Measurements from ENCODE around the gene HNF1A. TPM values are rescaled to one million over a fixed set of nuclear protein-coding genes. Genes with fewer than 3 reads are reported as not detected.

Gene HNF1A
- total RNA-seq, 1 donor from 2014 or later, result not detected

DNA sequence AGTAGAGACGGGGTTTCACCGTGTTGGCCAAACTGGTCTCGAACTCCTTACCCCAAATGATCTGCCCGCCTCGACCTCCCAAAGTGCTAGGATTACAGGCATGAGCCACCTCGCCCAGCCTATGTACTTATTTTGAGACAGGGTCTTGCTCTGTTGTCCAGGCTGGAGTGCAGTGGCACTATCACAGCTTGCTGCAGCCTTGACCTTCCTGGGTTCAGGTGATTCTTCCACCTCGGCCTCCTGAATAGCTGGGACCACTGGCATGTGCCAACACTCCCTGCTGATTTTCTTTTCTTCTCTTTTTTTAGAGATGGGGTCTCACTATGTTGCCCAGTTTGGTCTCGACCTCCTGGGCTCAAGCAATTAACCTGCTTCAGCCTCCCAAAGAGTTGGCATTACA is 14.0 kb upstream of the HNF1A start:
- no peaks in the 10 kb centered on the region for H3K9me3 Mint-ChIP-seq (ENCODE audit: unreplicated experiment)
- H3K4me1 Mint-ChIP-seq (ENCODE audit: unreplicated experiment), result no peaks in the 10 kb centered on the region
- H3K27me3 Mint-ChIP-seq (ENCODE audit: unreplicated experiment), result peaks cover 18% of the 10 kb centered on the region
- no peak for DNase-seq (ENCODE audit: extremely low spot score, unreplicated experiment)
- H3K36me3 Mint-ChIP-seq (ENCODE audit: unreplicated experiment), result no peaks in the 10 kb centered on the region
- TF ChIP-seq, protein P1, sequence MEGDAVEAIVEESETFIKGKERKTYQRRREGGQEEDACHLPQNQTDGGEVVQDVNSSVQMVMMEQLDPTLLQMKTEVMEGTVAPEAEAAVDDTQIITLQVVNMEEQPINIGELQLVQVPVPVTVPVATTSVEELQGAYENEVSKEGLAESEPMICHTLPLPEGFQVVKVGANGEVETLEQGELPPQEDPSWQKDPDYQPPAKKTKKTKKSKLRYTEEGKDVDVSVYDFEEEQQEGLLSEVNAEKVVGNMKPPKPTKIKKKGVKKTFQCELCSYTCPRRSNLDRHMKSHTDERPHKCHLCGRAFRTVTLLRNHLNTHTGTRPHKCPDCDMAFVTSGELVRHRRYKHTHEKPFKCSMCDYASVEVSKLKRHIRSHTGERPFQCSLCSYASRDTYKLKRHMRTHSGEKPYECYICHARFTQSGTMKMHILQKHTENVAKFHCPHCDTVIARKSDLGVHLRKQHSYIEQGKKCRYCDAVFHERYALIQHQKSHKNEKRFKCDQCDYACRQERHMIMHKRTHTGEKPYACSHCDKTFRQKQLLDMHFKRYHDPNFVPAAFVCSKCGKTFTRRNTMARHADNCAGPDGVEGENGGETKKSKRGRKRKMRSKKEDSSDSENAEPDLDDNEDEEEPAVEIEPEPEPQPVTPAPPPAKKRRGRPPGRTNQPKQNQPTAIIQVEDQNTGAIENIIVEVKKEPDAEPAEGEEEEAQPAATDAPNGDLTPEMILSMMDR (IDR thresholded peaks at IDR 0.05), result no peak
- H3K4me3 Mint-ChIP-seq (ENCODE audit: unreplicated experiment), result no peak overlapping the region
- H3K27ac Mint-ChIP-seq (ENCODE audit: unreplicated experiment), result no peak overlapping the region

DNA sequence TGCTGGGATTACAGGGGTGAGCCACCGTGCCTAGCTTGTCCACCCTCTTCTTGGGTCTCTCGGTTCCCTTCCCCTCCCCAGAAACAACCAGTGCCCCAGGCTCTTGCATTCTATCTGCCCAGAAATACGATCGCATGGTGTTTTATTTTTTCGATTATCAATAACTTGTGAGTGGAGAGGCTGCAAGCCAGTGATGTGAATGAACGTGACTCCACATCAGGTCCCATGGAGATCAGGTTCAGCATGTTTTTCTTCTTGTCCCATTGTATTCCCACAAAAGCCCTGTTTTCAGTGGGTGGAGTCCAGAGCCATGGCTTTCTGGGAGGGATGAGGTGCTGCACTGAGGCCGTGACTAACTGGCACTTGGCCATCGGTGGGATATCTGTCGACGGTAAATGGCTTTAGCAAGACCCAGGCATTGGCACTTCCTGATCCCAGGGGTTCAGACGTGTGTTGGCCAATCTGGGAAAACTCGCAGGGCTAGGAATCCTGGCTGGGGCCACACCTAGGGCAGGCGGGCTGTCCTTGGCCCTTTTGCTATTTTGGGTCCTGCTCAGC is 12.7 kb upstream of the HNF1A start:
- H3K36me3 Mint-ChIP-seq (ENCODE audit: unreplicated experiment), result no peaks in the 10 kb centered on the region
- no peaks in the 10 kb centered on the region for H3K4me1 Mint-ChIP-seq (ENCODE audit: unreplicated experiment)
- no peak overlapping the region for H3K4me3 Mint-ChIP-seq (ENCODE audit: unreplicated experiment)
- H3K27me3 Mint-ChIP-seq (ENCODE audit: unreplicated experiment), result peaks cover 21% of the 10 kb centered on the region
- DNase-seq (ENCODE audit: extremely low spot score, unreplicated experiment), result no peak
- TF ChIP-seq, protein P1 (IDR thresholded peaks at IDR 0.05), result no peak
- no peak overlapping the region for H3K27ac Mint-ChIP-seq (ENCODE audit: unreplicated experiment)
- no peaks in the 10 kb centered on the region for H3K9me3 Mint-ChIP-seq (ENCODE audit: unreplicated experiment)

DNA sequence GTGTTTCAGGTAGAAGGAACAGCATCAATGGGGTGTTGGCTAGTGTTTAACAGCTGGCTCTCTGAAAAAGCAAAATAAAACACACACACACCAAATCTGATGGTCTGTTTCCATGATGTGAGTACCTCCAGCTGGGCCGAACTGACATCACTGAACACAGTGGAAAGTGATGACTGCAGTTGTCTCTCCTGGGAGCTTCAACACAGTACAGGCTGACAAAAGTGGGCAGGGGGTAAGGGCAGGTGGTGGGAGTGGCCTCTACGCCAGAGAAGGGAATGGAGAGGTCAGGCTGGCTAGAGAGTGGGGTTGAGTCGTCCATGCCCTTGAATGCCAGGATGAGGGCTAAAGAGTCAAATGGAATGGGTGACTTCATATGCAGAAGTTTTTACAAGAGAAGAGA is 8.0 kb upstream of the HNF1A start:
- TF ChIP-seq, protein P1 (IDR thresholded peaks at IDR 0.05), result no peak
- H3K4me3 Mint-ChIP-seq (ENCODE audit: unreplicated experiment), result no peak overlapping the region
- no peaks in the 10 kb centered on the region for H3K36me3 Mint-ChIP-seq (ENCODE audit: unreplicated experiment)

DNA sequence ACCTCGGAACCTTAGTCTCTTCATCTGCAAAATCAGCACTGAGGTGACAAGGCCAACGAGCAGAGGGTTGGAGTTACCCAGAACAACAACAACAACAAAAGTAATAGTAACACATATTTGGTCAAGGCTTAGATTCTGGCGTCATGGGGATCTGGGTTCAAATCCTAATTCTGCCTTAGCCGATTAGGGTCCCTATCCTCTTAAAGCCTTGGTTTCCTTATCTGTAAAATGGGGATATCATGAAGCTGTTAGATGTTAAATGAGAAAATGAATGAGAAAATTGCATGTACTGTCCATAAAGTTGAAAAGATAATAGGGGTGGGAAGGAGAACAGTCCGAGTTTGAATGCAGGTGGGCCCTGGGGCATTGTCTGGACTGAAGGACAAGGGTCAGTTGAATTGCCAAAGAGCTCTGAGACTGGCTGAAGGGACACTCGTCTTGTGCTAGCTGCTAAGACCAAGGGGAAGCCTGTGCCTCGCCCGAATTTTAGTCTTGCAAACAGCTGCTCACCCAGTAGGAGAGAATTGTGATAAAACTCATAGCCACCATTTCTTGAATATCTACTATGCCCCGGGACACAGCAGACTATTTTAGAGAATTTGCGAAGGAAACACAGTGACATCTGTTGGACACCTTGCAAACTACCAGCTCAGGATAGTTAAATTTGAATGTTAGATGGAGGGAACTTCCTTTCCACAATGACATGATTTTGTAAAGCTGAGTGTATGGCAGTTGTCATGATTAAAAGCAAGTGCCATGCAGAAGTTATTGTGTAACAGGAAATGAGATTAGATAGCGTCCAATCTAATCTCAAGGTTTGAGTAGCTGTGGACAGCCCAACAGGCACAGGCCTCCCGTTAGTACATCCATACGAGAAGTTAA is 6.8 kb upstream of the HNF1A start:
- no peak overlapping the region for H3K27ac Mint-ChIP-seq (ENCODE audit: unreplicated experiment)
- TF ChIP-seq, protein P1 (IDR thresholded peaks at IDR 0.05), result peak; percentile 81
- H3K9me3 Mint-ChIP-seq (ENCODE audit: unreplicated experiment), result no peaks in the 10 kb centered on the region
- no peaks in the 10 kb centered on the region for H3K36me3 Mint-ChIP-seq (ENCODE audit: unreplicated experiment)
- DNase-seq (ENCODE audit: extremely low spot score, unreplicated experiment), result no peak
- peaks cover 3% of the 10 kb centered on the region for H3K4me1 Mint-ChIP-seq (ENCODE audit: unreplicated experiment)
- H3K27me3 Mint-ChIP-seq (ENCODE audit: unreplicated experiment), result peaks cover 10% of the 10 kb centered on the region
- no peak overlapping the region for H3K4me3 Mint-ChIP-seq (ENCODE audit: unreplicated experiment)

More for the DNA sequence above, 8.0 kb upstream of the HNF1A start:
- no peak for DNase-seq (ENCODE audit: extremely low spot score, unreplicated experiment)
- Mint-ChIP-seq H3K27me3 (ENCODE audit: unreplicated experiment) (peaks cover 10% of the 10 kb centered on the region), H3K27ac (ENCODE audit: unreplicated experiment) (no peak overlapping the region), H3K9me3 (ENCODE audit: unreplicated experiment) (no peaks in the 10 kb centered on the region), H3K4me1 (ENCODE audit: unreplicated experiment) (peaks cover 3% of the 10 kb centered on the region)

DNA sequence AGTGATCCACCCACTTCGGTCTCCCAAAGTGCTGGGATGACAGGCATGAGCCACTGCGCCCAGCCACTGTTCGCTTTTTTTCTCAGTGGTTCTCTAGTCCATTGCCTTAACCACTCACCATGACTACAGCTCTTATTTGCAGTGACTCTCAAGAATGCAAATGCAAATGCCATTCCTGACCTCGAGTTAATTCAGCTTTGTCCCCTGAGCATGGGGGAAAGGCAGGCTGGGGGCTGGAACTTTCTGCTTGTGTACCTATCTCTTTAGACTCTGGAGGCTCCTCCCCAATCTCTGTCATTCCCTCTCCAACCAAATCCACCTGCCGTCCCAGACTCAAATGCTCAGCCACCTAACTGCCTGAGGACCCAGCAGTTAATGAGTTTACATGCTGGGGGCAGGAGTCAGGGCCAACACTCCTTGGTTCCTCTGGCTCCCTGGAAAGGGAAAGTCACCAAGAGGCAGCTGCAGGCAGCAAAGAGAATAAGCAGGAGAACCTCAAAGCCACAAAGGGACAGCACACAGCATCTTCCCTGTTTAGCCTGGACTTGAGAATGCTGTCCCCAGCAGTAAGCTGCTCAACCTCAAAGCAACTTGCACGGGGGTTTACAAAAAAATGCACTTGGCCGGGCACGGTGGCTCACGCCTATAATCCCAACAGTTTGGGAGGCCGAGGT is 5.3 kb upstream of the HNF1A start:
- TF ChIP-seq, protein P1 (IDR thresholded peaks at IDR 0.05), result no peak
- Mint-ChIP-seq H3K27me3 (ENCODE audit: unreplicated experiment) (peaks cover 6% of the 10 kb centered on the region), H3K4me3 (ENCODE audit: unreplicated experiment) (no peak overlapping the region), H3K9me3 (ENCODE audit: unreplicated experiment) (no peaks in the 10 kb centered on the region), H3K36me3 (ENCODE audit: unreplicated experiment) (no peaks in the 10 kb centered on the region), H3K4me1 (ENCODE audit: unreplicated experiment) (peaks cover 3% of the 10 kb centered on the region), H3K27ac (ENCODE audit: unreplicated experiment) (no peak overlapping the region)
- DNase-seq (ENCODE audit: extremely low spot score, unreplicated experiment), result no peak

Data from osteocyte (in vitro differentiated cells).